ENCODE data around the gene CTDP1. TPM values are rescaled to one million over a fixed set of nuclear protein-coding genes. Genes with fewer than 3 reads are reported as not detected.
A peak's percentile ranks its signal among the peaks of the same experiment; 100 is the strongest.

The CTDP1 gene
- total RNA-seq, 1 experiment from 2014 or later, result 24.9 TPM

DNA sequence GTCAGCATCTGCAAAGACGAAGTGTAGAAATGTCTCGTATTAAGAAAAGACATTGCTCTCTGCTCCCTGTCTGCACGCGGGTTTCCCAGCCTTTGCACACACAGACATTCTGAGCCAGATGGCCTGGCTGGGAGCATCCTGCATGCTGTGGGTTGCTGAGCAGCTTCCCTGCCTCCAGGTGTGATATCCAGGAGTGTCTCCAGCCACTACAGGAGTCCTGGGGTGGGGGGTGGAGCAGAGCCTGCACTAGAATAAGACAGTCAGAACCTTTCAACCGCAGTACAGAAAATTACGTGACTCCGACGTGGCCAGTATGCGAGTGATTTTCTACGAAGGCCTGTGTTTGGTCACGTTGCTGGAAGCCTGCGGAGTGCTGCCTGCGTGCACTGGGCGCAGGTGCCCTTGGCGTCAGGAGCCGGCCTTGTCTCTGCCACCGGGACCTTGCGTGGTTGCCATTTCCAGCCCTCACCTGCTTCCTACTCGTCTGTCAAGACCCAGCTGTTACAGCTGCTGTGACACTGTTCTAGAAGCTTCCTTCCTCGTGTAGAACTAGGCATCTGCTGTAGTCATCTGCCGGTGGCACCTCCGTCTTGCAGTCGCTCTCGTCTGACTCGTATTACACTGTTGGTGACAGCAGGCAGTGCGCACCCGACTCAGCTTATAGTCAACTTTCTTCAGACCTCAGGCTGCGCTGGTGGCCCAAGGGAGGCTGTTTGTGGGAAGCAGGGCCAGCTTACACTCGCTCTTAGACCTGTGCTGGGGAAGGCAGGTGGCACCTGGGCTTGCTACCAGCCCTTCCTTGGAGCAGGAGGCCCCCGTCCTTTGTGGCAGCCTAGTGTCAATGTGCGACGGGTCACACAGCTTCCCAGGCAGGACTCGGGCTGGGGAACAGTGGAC lies 11.2 kb downstream of the CTDP1 start:
- Histone ChIP-seq H4K20me1 (ENCODE audit: insufficient read depth) (0 out of 2 replicates have a peak, but pooled peaks cover 4% of the 10 kb centered on the region), H3K36me3 (ENCODE audit: control insufficient read depth in 1 of 2, insufficient read depth in 2 of 2, low read length in 2 of 2) (no peaks in the 10 kb centered on the region; a peak in 1 of 4 replicates)
- no TSS peak for BruUV-seq (replicated peaks)

More for the DNA sequence above, 11.2 kb downstream of the CTDP1 start:
- intact Hi-C loops (cut with micrococcal nuclease), result no loop called here
- CTCF ChIA-PET, result no interaction called here
- Histone ChIP-seq H3K9me3 (ENCODE audit: control insufficient read depth in 1 of 2, insufficient read depth in 1 of 2, low read depth in 1 of 2, low read length in 2 of 2) (no peaks in the 10 kb centered on the region), H3K4me1 (ENCODE audit: control insufficient read depth in 1 of 2, insufficient read depth in 2 of 2, low read length in 2 of 2) (no peaks in the 10 kb centered on the region), H3K9me2 (ENCODE audit: insufficient read depth) (no peaks in the 10 kb centered on the region), H3K27me3 (ENCODE audit: insufficient read depth, low read length) (no peaks in the 10 kb centered on the region), H2AFZ (ENCODE audit: low read depth, low read length, poor library complexity, severe bottlenecking) (no peak overlapping the region), H3K9ac (ENCODE audit: low read length) (no peak overlapping the region), H3K4me3 (replicated peaks in 1 of 2; ENCODE audit: low read depth in 1 of 2, low read length in 2 of 2) (no peak overlapping the region), H3K4me2 (ENCODE audit: low read length) (no peak overlapping the region), H3K79me2 (ENCODE audit: insufficient read depth, low read length) (peaks cover 68% of the 10 kb centered on the region), H3K27ac (ENCODE audit: low read depth, low read length) (no peak overlapping the region)
- POLR2A ChIA-PET, result no interaction called here
- TF ChIP-seq SP1 (IDR thresholded peaks at IDR 0.05; ENCODE audit: low read depth) (no peak), CBX3 (IDR thresholded peaks at IDR 0.05; ENCODE audit: low read depth) (no peak), ZFX (IDR thresholded peaks at IDR 0.05) (no peak), ELF1 (IDR thresholded peaks at IDR 0.05; ENCODE audit: borderline replicate concordance, low read depth) (no peak), ZNF274 (IDR thresholded peaks at IDR 0.05; ENCODE audit: low read depth, low read length) (no peak), POLR2AphosphoS5 (IDR thresholded peaks at IDR 0.05; ENCODE audit: low read depth, low read length) (no peak), TCF7L2 (IDR thresholded peaks at IDR 0.05; ENCODE audit: borderline replicate concordance, extremely low read depth, insufficient read depth, insufficient read length) (no peak), EZH2phosphoT487 (IDR thresholded peaks at IDR 0.05; ENCODE audit: borderline replicate concordance) (no peak), YY1 (IDR thresholded peaks at IDR 0.05; ENCODE audit: extremely low read depth, insufficient replicate concordance, low read depth, low read length) (no peak), FOSL1 (IDR thresholded peaks at IDR 0.05; ENCODE audit: low read depth) (no peak), SRF (IDR thresholded peaks at IDR 0.05; ENCODE audit: low read depth) (no peak), POLR2A (IDR thresholded peaks at IDR 0.05; ENCODE audit: borderline replicate concordance, extremely low read depth, insufficient read depth, insufficient read length) (no peak), RAD21 (IDR thresholded peaks at IDR 0.05; ENCODE audit: low read depth) (no peak)
- TF ChIP-seq, protein P1, sequence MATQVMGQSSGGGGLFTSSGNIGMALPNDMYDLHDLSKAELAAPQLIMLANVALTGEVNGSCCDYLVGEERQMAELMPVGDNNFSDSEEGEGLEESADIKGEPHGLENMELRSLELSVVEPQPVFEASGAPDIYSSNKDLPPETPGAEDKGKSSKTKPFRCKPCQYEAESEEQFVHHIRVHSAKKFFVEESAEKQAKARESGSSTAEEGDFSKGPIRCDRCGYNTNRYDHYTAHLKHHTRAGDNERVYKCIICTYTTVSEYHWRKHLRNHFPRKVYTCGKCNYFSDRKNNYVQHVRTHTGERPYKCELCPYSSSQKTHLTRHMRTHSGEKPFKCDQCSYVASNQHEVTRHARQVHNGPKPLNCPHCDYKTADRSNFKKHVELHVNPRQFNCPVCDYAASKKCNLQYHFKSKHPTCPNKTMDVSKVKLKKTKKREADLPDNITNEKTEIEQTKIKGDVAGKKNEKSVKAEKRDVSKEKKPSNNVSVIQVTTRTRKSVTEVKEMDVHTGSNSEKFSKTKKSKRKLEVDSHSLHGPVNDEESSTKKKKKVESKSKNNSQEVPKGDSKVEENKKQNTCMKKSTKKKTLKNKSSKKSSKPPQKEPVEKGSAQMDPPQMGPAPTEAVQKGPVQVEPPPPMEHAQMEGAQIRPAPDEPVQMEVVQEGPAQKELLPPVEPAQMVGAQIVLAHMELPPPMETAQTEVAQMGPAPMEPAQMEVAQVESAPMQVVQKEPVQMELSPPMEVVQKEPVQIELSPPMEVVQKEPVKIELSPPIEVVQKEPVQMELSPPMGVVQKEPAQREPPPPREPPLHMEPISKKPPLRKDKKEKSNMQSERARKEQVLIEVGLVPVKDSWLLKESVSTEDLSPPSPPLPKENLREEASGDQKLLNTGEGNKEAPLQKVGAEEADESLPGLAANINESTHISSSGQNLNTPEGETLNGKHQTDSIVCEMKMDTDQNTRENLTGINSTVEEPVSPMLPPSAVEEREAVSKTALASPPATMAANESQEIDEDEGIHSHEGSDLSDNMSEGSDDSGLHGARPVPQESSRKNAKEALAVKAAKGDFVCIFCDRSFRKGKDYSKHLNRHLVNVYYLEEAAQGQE (IDR thresholded peaks at IDR 0.05; ENCODE audit: low read depth), result no peak
- TF ChIP-seq, protein P2, sequence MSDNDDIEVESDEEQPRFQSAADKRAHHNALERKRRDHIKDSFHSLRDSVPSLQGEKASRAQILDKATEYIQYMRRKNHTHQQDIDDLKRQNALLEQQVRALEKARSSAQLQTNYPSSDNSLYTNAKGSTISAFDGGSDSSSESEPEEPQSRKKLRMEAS (IDR thresholded peaks at IDR 0.05), result no peak
- 0 out of 2 replicates have a peak, but pooled peaks have one; percentile 17 for ATAC-seq
- RAD21 ChIA-PET (ENCODE audit: low non-redundant PET in 1 of 2, low total read pairs in 2 of 2, uncharacterized antibody in 2 of 2, unreplicated experiment in 2 of 2), result no interaction called here
- DNase-seq (ENCODE audit: low read depth, low spot score), result no peak
